GM12892 (cell line): ENCODE data around the gene BRINP1.

Experiments
- POLR2A ChIP-seq: IDR thresholded peaks from 2 replicates; pipeline ENCODE4 v1.6.1; 2011; ENCODE audit warnings: low read depth, low read length, control low read depth
- POLR2AphosphoS5 ChIP-seq: IDR thresholded peaks from 2 replicates; pipeline ENCODE4 v1.6.1; 2011; ENCODE audit warnings: low read depth, low read length, control low read depth

DNA sequence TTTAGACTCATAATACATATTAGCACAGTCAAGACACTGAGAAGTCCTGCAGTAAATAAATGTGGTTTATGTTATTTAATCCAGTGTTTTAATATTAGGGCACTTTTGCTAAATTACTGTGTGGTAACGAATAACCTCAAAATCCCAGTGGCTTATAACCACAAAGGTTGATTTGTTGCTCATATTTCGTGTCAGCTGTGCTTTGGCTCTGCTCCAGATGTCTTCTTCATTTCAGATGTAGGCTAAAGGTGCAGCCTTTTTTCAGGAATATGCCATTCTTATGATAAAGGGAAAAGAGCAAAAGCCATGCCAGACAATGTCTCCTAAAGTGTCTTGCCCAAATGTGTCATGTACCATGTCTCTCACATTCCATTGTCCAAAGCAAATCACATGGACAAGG lies 144.8 kb downstream of the BRINP1 start:
- no peak for TF ChIP-seq POLR2A
- no peak for TF ChIP-seq POLR2AphosphoS5
